ENCODE measurements around the gene FRZB. TPM values are rescaled to one million over a fixed set of nuclear protein-coding genes. Genes with fewer than 3 reads are reported as not detected.

Gene FRZB
- polyA plus RNA-seq, 1 experiment = 2.5 TPM

DNA sequence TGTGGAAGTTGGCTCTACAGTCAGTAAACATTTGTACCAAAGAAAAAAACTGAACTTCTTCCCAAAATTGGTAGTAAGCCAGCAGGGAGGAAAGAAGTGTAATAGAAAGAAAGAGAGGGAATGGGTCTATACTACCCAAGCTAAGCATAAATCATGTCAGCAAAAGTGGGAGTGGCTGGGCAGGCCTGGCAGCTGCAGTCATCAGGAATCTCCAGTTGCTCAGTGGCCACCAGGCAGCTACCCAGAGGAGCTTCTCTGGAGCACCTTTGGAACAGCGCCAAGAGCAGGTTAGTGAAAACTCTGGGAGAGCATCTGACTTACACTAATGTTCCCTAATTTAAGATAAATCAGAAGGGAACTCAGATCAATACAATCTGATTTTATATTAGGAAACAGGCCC, 14.3 kb downstream of the FRZB start:
- no peaks in the 10 kb centered on the region for H3K9me3 ChIP-seq (ENCODE audit: control insufficient read depth, insufficient read depth, low read length)
- H3K27ac ChIP-seq (ENCODE audit: low read depth, low read length) = no peak overlapping the region
- POLR2A ChIA-PET = no interaction called here
- H3K4me3 ChIP-seq (ENCODE audit: low read depth, low read length) = no peak overlapping the region
- CTCF ChIA-PET = interaction anchor here (0.6 to 1.4 kb wide), 2 partner anchors 64 to 202 kb away, joined by 3 to 4 read pairs; no protein-coding TSS in a partner anchor
- DNase-seq (ENCODE audit: low read depth, low spot score) = no peak
- peaks cover 6% of the 10 kb centered on the region for H3K27me3 ChIP-seq (ENCODE audit: control insufficient read depth, insufficient read depth, low read length)
- TF ChIP-seq, protein P1, sequence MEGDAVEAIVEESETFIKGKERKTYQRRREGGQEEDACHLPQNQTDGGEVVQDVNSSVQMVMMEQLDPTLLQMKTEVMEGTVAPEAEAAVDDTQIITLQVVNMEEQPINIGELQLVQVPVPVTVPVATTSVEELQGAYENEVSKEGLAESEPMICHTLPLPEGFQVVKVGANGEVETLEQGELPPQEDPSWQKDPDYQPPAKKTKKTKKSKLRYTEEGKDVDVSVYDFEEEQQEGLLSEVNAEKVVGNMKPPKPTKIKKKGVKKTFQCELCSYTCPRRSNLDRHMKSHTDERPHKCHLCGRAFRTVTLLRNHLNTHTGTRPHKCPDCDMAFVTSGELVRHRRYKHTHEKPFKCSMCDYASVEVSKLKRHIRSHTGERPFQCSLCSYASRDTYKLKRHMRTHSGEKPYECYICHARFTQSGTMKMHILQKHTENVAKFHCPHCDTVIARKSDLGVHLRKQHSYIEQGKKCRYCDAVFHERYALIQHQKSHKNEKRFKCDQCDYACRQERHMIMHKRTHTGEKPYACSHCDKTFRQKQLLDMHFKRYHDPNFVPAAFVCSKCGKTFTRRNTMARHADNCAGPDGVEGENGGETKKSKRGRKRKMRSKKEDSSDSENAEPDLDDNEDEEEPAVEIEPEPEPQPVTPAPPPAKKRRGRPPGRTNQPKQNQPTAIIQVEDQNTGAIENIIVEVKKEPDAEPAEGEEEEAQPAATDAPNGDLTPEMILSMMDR (IDR thresholded peaks at IDR 0.05; ENCODE audit: low read depth, low read length) = no peak

DNA sequence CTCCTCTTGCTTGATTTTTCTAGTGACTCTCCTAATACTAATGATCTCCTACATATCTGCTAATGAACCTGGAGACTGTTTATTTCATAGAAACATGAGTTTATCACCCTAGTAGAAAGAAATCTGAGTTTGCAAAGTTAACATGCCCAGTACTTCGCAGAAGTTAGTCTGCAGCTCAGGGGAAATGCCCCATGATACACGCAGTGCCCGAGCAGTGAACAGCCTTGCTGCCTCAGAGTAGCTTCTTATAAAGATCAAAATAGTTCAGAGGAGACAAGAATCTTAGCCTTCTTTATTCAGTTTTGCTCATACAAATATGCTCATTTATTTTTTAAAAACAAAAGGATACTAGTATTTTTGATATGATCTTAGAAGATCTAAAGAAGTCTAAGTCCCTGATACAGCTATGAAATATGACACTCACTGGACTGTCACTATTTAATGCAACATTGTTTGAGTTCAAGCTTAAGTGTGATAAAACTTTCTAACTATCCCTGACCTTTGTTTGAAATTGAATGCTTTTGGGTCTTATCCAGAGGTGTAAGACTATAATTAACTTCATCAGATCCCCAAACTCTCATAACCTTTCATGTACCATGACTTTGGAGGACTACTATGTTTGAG, 20.5 kb downstream of the FRZB start:
- H3K9me3 ChIP-seq (ENCODE audit: control insufficient read depth, insufficient read depth, low read length) = no peaks in the 10 kb centered on the region
- POLR2A ChIA-PET = no interaction called here
- CTCF ChIA-PET = interaction anchor here (0.9 to 1.2 kb wide), 4 partner anchors 9 to 63 kb away, joined by 3 read pairs; partner anchors contain the start of gene FRZB
- H3K27ac ChIP-seq (ENCODE audit: low read depth, low read length) = no peak overlapping the region
- TF ChIP-seq, protein P1 (IDR thresholded peaks at IDR 0.05; ENCODE audit: low read depth, low read length) = no peak
- H3K4me3 ChIP-seq (ENCODE audit: low read depth, low read length) = no peak overlapping the region
- peaks cover 7% of the 10 kb centered on the region for H3K27me3 ChIP-seq (ENCODE audit: control insufficient read depth, insufficient read depth, low read length)
- DNase-seq (ENCODE audit: low read depth, low spot score) = no peak

DNA sequence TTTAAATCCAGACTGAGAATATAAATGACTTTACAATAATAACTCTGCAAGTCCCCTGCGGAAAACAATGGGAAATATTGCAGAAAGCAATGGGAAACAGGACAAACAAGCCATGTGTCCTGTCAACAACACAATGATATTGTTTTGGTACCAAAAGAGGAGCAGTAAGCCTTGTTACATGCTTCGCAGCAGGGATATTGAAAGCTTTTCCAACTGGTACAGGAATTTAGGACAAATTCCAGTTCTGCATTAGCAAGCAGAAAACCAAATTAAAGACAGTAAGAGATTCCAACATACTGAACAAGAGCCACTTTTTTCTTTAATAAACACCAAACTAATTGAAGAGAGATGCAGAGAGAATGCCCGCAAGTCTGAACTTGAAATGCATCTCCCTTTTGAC, 30.0 kb downstream of the FRZB start:
- POLR2A ChIA-PET = no interaction called here
- Histone ChIP-seq H3K4me3 (ENCODE audit: low read depth, low read length) (no peak overlapping the region), H3K27me3 (ENCODE audit: control insufficient read depth, insufficient read depth, low read length) (peaks cover 10% of the 10 kb centered on the region), H3K27ac (ENCODE audit: low read depth, low read length) (no peak overlapping the region), H3K9me3 (ENCODE audit: control insufficient read depth, insufficient read depth, low read length) (no peaks in the 10 kb centered on the region)
- CTCF ChIA-PET = no interaction called here
- TF ChIP-seq, protein P1 (IDR thresholded peaks at IDR 0.05; ENCODE audit: low read depth, low read length) = no peak
- DNase-seq (ENCODE audit: low read depth, low spot score) = no peak

DNA sequence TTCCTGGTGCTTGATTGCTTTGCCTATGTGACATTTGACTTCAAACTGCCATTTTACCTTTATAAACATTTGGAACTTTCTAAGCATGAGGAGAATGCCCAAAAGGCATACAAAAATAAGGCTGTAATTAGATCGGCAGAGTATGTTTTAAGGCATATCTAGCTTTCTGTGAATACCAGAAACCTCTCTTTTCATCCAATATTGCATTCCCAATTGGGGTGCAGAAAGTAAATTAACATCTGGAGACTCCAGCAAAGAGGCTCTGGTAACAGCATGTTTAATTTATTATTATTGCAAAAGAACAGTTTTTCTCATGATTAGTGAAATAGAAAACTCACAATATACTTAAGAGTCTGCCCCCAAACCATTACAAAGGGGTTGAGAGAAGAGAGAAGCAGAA, 32.1 kb downstream of the FRZB start:
- TF ChIP-seq, protein P1 (IDR thresholded peaks at IDR 0.05; ENCODE audit: low read depth, low read length) = no peak
- H3K27me3 ChIP-seq (ENCODE audit: control insufficient read depth, insufficient read depth, low read length) = peaks cover 8% of the 10 kb centered on the region
- no peaks in the 10 kb centered on the region for H3K9me3 ChIP-seq (ENCODE audit: control insufficient read depth, insufficient read depth, low read length)
- ChIA-PET POLR2A (no interaction called here), CTCF (no interaction called here)
- H3K4me3 ChIP-seq (ENCODE audit: low read depth, low read length) = no peak overlapping the region
- DNase-seq (ENCODE audit: low read depth, low spot score) = no peak
- H3K27ac ChIP-seq (ENCODE audit: low read depth, low read length) = no peak overlapping the region

DNA sequence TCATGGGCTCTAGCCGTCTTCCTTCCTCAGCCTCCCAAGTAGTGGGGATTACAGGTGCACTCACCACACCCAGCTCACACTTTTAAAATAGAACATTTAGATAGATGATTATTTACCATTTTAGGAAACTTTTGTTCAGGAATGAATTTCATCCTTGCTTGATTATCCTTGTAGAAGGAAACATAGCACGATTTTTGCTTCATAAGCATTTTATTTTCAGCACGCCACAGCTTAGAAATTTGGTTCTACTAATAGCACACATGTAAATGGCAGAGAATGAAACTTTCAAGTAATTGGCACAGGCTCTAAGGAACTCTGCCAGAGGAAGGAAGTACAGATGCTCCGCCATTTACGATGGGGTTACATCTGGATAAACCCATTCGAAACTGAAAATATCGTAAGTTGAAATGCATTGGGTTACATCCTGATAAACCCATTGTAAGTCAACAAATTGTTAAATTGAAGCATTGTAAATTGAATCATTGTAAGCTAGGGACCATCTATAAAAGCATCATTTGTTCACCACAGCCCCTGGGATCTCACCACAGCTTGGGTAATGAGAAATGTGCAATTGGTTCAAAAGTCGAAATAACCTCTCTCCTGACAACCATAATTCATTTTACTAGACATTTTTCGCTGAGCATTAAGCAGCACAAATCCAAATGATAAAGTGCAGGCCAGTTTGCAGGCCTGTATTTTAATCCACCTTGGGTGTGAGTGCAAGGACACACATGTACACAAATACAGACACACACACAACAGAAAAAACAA, 33.2 kb downstream of the FRZB start:
- Histone ChIP-seq H3K27ac (ENCODE audit: low read depth, low read length) (no peak overlapping the region), H3K9me3 (ENCODE audit: control insufficient read depth, insufficient read depth, low read length) (no peaks in the 10 kb centered on the region), H3K4me3 (ENCODE audit: low read depth, low read length) (no peak overlapping the region), H3K27me3 (ENCODE audit: control insufficient read depth, insufficient read depth, low read length) (peaks cover 8% of the 10 kb centered on the region)
- TF ChIP-seq, protein P1 (IDR thresholded peaks at IDR 0.05; ENCODE audit: low read depth, low read length) = no peak
- ChIA-PET POLR2A (no interaction called here), CTCF (no interaction called here)
- no peak for DNase-seq (ENCODE audit: low read depth, low spot score)

Data from AG04450 (cell line).